ENCODE data around the gene MTA3.

MTA3 gene

DNA sequence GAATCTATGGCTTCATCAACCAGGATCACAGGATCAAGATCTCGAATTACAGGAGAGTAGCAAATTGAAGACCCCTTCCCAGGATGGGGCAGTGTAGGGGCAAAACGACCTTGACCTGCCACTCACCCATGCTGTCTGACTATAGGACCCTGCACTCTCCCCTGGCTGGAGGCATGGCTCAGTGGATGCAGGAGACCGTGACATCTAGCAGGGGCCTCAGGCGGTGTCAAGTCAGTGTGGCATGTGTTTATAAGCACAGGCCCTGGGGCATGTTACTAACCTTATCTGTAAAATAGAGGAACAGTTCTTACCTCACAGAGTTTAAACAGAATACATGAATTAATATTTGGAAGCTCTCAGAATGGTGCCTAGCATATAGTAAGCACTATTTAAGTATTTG lies 220.4 kb downstream of the MTA3 start:
- TF ChIP-seq TAF1 (IDR thresholded peaks at IDR 0.05; ENCODE audit: low read depth) (no peak), CEBPB (IDR thresholded peaks at IDR 0.05) (no peak), FOXM1 (IDR thresholded peaks at IDR 0.05; ENCODE audit: borderline replicate concordance, low read depth) (no peak), NFIC (IDR thresholded peaks at IDR 0.05) (no peak), YY1 (IDR thresholded peaks at IDR 0.05; ENCODE audit: low read depth) (no peak), EP300 (IDR thresholded peaks at IDR 0.05; ENCODE audit: borderline replicate concordance) (no peak), RAD21 (IDR thresholded peaks at IDR 0.05; ENCODE audit: low read depth) (no peak), TEAD4 (IDR thresholded peaks at IDR 0.05) (no peak), TCF12 (IDR thresholded peaks at IDR 0.05; ENCODE audit: low read depth) (no peak), EGR1 (IDR thresholded peaks at IDR 0.05) (no peak), CREB1 (IDR thresholded peaks at IDR 0.05; ENCODE audit: low read depth) (no peak), ZBTB7A (IDR thresholded peaks at IDR 0.05; ENCODE audit: low read depth) (no peak)
- TF ChIP-seq, protein P1, sequence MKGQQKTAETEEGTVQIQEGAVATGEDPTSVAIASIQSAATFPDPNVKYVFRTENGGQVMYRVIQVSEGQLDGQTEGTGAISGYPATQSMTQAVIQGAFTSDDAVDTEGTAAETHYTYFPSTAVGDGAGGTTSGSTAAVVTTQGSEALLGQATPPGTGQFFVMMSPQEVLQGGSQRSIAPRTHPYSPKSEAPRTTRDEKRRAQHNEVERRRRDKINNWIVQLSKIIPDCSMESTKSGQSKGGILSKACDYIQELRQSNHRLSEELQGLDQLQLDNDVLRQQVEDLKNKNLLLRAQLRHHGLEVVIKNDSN (IDR thresholded peaks at IDR 0.05) = no peak
- TF ChIP-seq, protein P2, sequence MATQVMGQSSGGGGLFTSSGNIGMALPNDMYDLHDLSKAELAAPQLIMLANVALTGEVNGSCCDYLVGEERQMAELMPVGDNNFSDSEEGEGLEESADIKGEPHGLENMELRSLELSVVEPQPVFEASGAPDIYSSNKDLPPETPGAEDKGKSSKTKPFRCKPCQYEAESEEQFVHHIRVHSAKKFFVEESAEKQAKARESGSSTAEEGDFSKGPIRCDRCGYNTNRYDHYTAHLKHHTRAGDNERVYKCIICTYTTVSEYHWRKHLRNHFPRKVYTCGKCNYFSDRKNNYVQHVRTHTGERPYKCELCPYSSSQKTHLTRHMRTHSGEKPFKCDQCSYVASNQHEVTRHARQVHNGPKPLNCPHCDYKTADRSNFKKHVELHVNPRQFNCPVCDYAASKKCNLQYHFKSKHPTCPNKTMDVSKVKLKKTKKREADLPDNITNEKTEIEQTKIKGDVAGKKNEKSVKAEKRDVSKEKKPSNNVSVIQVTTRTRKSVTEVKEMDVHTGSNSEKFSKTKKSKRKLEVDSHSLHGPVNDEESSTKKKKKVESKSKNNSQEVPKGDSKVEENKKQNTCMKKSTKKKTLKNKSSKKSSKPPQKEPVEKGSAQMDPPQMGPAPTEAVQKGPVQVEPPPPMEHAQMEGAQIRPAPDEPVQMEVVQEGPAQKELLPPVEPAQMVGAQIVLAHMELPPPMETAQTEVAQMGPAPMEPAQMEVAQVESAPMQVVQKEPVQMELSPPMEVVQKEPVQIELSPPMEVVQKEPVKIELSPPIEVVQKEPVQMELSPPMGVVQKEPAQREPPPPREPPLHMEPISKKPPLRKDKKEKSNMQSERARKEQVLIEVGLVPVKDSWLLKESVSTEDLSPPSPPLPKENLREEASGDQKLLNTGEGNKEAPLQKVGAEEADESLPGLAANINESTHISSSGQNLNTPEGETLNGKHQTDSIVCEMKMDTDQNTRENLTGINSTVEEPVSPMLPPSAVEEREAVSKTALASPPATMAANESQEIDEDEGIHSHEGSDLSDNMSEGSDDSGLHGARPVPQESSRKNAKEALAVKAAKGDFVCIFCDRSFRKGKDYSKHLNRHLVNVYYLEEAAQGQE (IDR thresholded peaks at IDR 0.05; ENCODE audit: low read depth) = no peak
- TF ChIP-seq, protein P3, sequence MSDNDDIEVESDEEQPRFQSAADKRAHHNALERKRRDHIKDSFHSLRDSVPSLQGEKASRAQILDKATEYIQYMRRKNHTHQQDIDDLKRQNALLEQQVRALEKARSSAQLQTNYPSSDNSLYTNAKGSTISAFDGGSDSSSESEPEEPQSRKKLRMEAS (IDR thresholded peaks at IDR 0.05) = no peak

DNA sequence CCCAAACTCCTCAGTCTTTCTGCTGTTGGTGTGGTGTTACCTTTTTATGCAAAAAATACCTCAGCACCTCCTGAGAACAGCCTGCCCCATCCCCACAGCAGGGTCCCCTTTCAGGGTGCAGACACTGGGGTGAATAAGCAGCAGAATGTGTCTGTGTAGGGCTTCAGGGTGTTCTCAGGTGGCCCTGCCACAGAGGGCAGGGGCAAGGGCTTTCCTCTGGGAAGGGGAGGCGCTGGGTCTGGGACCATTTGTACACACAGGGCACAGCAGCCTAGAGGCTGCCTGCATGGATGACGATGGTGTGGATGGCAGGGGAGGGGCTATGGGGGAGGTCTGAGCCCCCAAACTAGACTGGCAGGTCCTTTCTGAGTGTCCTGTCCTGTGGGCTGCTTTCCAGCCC lies 221.3 kb downstream of the MTA3 start:
- TF ChIP-seq YY1 (IDR thresholded peaks at IDR 0.05; ENCODE audit: low read depth) (no peak), TEAD4 (IDR thresholded peaks at IDR 0.05) (no peak), TAF1 (IDR thresholded peaks at IDR 0.05; ENCODE audit: low read depth) (no peak), CREB1 (IDR thresholded peaks at IDR 0.05; ENCODE audit: low read depth) (no peak), TCF12 (IDR thresholded peaks at IDR 0.05; ENCODE audit: low read depth) (no peak), RAD21 (IDR thresholded peaks at IDR 0.05; ENCODE audit: low read depth) (no peak), EP300 (IDR thresholded peaks at IDR 0.05; ENCODE audit: borderline replicate concordance) (no peak), ZBTB7A (IDR thresholded peaks at IDR 0.05; ENCODE audit: low read depth) (no peak), FOXM1 (IDR thresholded peaks at IDR 0.05; ENCODE audit: borderline replicate concordance, low read depth) (no peak)
- TF ChIP-seq, protein P2 (IDR thresholded peaks at IDR 0.05; ENCODE audit: low read depth) = no peak

DNA sequence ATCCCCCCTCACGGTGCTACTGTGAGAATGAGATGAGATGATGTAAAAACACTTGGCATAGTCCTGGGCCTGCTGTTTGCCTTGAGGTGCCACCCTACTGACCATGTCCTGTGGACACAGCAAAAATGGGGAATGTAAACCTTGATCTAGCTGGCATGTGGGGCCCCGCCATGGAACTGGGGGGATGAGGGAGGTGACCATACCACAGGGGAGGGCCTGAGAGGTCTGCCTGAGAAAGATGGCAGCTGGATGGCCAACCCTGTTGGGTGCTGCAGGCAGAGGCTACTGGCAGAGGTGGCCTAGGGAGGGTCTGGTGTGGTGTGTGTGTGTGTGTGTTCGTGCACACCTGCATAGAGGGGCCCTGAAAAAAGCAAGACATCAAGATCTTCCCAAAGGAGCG lies 223.2 kb downstream of the MTA3 start:
- TF ChIP-seq NFIC (IDR thresholded peaks at IDR 0.05) (no peak), ZBTB7A (IDR thresholded peaks at IDR 0.05; ENCODE audit: low read depth) (no peak), CEBPB (IDR thresholded peaks at IDR 0.05) (no peak), EP300 (IDR thresholded peaks at IDR 0.05; ENCODE audit: borderline replicate concordance) (no peak), TCF12 (IDR thresholded peaks at IDR 0.05; ENCODE audit: low read depth) (no peak), FOXM1 (IDR thresholded peaks at IDR 0.05; ENCODE audit: borderline replicate concordance, low read depth) (no peak), RAD21 (IDR thresholded peaks at IDR 0.05; ENCODE audit: low read depth) (no peak), TEAD4 (IDR thresholded peaks at IDR 0.05) (no peak), YY1 (IDR thresholded peaks at IDR 0.05; ENCODE audit: low read depth) (no peak), CREB1 (IDR thresholded peaks at IDR 0.05; ENCODE audit: low read depth) (no peak), EGR1 (IDR thresholded peaks at IDR 0.05) (no peak), TAF1 (IDR thresholded peaks at IDR 0.05; ENCODE audit: low read depth) (no peak)
- TF ChIP-seq, protein P2 (IDR thresholded peaks at IDR 0.05; ENCODE audit: low read depth) = no peak
- TF ChIP-seq, protein P3 (IDR thresholded peaks at IDR 0.05) = no peak
- TF ChIP-seq, protein P1 (IDR thresholded peaks at IDR 0.05) = no peak

DNA sequence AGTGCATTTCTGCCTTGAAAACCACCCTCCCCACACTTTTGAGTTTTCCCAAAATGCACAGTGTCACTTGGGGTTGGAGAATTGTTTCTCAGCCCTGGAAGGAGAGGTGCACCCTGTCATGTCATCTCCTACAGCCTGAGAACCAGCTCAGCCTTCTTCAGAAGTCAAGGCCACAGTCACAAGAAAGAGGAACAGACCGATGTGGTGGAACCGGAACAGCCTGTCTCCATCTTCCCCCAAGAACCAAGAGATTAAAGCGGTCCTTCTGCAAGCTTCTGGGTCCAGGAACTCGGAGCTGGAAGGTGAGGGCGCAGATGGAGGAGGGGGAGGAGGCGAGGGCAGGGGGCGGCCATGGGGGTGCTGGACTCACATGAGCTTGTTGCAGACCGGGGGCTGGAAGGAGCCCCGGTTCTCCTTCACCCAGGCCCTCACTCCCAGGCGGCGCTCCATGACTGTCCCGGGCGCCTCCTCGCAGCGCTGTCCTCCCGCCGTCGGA lies 223.7 kb downstream of the MTA3 start:
- no peak for TF ChIP-seq NFIC (IDR thresholded peaks at IDR 0.05)
- no peak for TF ChIP-seq FOXM1 (IDR thresholded peaks at IDR 0.05; ENCODE audit: borderline replicate concordance, low read depth)
- TF ChIP-seq TEAD4 (IDR thresholded peaks at IDR 0.05) = no peak
- no peak for TF ChIP-seq EP300 (IDR thresholded peaks at IDR 0.05; ENCODE audit: borderline replicate concordance)
- no peak for TF ChIP-seq YY1 (IDR thresholded peaks at IDR 0.05; ENCODE audit: low read depth)
- no peak for TF ChIP-seq RAD21 (IDR thresholded peaks at IDR 0.05; ENCODE audit: low read depth)
- no peak for TF ChIP-seq TAF1 (IDR thresholded peaks at IDR 0.05; ENCODE audit: low read depth)
- TF ChIP-seq, protein P3 (IDR thresholded peaks at IDR 0.05) = no peak
- TF ChIP-seq EGR1 (IDR thresholded peaks at IDR 0.05) = no peak
- TF ChIP-seq CREB1 (IDR thresholded peaks at IDR 0.05; ENCODE audit: low read depth) = no peak
- TF ChIP-seq, protein P1 (IDR thresholded peaks at IDR 0.05) = no peak
- TF ChIP-seq TCF12 (IDR thresholded peaks at IDR 0.05; ENCODE audit: low read depth) = no peak
- no peak for TF ChIP-seq CEBPB (IDR thresholded peaks at IDR 0.05)
- TF ChIP-seq ZBTB7A (IDR thresholded peaks at IDR 0.05; ENCODE audit: low read depth) = no peak
- TF ChIP-seq, protein P2 (IDR thresholded peaks at IDR 0.05; ENCODE audit: low read depth) = no peak
